ENCODE results near the gene CELF2.

Gene CELF2

GRCh38 chr10:11043039-11043438, 25.4 kb downstream of the CELF2 start:
- no peak for TF ChIP-seq CTCF (IDR thresholded peaks at IDR 0.05; ENCODE audit: low read depth, low read length, missing control alignments)
- in situ Hi-C loops (cut with HindIII; ENCODE audit: low sequenced_read_pairs): no loop called here
- no peak overlapping the region for H3K4me3 ChIP-seq (ENCODE audit: low read depth, low read length)
- DNase-seq (ENCODE audit: low read depth): no peak

GRCh38 chr10:11043446-11044127, 25.9 kb downstream of the CELF2 start:
- in situ Hi-C loops (cut with HindIII; ENCODE audit: low sequenced_read_pairs): no loop called here
- H3K4me3 ChIP-seq (ENCODE audit: low read depth, low read length): no peak overlapping the region
- TF ChIP-seq CTCF (IDR thresholded peaks at IDR 0.05; ENCODE audit: low read depth, low read length, missing control alignments): no peak
- DNase-seq (ENCODE audit: low read depth): no peak

- TF ChIP-seq CTCF (IDR thresholded peaks at IDR 0.05; ENCODE audit: low read depth, low read length, missing control alignments): no peak
- H3K4me3 ChIP-seq (ENCODE audit: low read depth, low read length): no peak overlapping the region
- in situ Hi-C loops (cut with HindIII; ENCODE audit: low sequenced_read_pairs): no loop called here
- DNase-seq (ENCODE audit: low read depth): no peak
Measured at GRCh38 chr10:11045487-11045886, 27.8 kb downstream of the CELF2 start.

- DNase-seq (ENCODE audit: low read depth): no peak
- no peak for TF ChIP-seq CTCF (IDR thresholded peaks at IDR 0.05; ENCODE audit: low read depth, low read length, missing control alignments)
- in situ Hi-C loops (cut with HindIII; ENCODE audit: low sequenced_read_pairs): no loop called here
- H3K4me3 ChIP-seq (ENCODE audit: low read depth, low read length): no peak overlapping the region
Measured at GRCh38 chr10:11045995-11046775, 28.5 kb downstream of the CELF2 start.

- in situ Hi-C loops (cut with HindIII; ENCODE audit: low sequenced_read_pairs): no loop called here
Measured at GRCh38 chr10:11046776-11047160, 29.1 kb downstream of the CELF2 start.

More at GRCh38 chr10:11046776-11047160, 29.1 kb downstream of the CELF2 start:
- no peak overlapping the region for H3K4me3 ChIP-seq (ENCODE audit: low read depth, low read length)
- DNase-seq (ENCODE audit: low read depth): no peak
- TF ChIP-seq CTCF (IDR thresholded peaks at IDR 0.05; ENCODE audit: low read depth, low read length, missing control alignments): no peak
